HG03469 (cell line): Measurements from ENCODE around the gene NELFE.
"Not testable (repeated sequence)": the region's sequence is repeated elsewhere in the genome, so short reads cannot be mapped to it uniquely, and the experiment has no call there.

ENCODE experiments used
- ATAC-seq: cut with Tn5 transposase; IDR thresholded peaks from one replicate; pipeline ENCODE4 v1.9.1; 2021; ENCODE audit warnings: mild to moderate bottlenecking, moderate library complexity, moderate number of reproducible peaks; ENCODE audit not compliant: unreplicated experiment

NELFE gene, protein sequence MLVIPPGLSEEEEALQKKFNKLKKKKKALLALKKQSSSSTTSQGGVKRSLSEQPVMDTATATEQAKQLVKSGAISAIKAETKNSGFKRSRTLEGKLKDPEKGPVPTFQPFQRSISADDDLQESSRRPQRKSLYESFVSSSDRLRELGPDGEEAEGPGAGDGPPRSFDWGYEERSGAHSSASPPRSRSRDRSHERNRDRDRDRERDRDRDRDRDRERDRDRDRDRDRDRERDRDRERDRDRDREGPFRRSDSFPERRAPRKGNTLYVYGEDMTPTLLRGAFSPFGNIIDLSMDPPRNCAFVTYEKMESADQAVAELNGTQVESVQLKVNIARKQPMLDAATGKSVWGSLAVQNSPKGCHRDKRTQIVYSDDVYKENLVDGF

DNA sequence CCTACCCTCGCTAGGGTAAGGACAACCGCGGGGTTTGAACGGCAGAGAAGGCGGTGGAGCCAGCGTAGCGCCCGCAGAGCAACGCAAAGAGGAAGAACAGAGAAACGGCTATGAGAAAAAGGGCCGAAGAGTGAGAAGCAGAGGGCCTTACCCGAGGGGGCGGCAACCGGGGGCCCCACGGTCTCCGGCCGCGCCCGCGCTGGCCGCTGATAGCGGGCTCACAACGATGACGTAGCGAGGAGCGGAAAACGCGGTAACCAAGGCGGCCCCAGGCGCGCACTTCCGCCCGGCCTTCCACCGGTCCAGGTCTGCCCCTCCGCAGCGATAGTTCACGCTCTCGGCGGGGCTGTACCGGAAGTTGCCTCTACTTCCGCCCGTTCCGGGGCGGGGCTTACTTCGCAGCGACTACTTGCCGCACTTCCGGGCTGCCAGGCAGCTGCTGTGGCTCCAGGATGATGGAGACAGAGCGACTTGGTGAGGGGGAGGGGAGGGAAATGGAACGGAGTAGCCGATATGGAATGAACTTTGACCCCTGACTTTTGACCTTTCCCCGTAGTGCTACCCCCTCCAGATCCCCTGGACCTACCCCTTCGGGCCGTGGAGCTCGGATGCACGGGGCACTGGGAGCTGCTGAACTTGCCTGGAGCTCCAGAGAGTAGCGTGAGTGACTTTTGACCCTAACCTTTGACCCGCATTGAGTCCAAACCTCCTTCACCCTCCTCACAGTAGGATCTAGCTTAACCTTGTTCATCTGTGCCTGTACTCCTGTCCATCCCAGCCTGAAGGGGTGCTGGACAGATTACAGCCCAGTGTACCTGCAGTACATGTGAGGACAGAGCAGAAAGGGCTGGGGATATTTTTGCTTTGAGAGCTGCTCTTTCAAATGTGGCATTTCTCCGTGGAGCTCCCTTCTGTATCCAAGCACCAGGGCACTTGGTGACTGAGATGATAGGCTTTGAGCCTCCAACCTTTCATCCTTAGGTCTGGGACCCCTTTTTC, at the start of gene NELFE, which contains the start of gene SKIC2:
Gene NELFE, minus strand, starts transcription at position 231 of the 999 bp plus-strand sequence. CDS start 525 bp downstream, outside the sequence.
Gene SKIC2, plus strand, starts transcription at position 435 of the 999 bp plus-strand sequence. Its CDS starts 18 bp downstream, at position 453.
- ATAC-seq: peak; percentile 91

DNA sequence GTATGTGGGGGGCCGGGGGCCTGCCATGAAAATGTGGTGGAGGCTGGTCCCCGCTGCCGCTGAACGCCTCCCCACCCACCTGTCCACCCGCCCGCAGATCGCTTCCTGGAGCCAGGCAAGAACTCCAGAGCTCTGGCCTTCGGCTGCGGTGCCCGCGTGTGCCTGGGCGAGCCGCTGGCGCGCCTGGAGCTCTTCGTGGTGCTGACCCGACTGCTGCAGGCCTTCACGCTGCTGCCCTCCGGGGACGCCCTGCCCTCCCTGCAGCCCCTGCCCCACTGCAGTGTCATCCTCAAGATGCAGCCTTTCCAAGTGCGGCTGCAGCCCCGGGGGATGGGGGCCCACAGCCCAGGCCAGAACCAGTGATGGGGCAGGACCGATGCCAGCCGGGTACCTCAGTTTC, 49.3 kb upstream of the NELFE start:
- ATAC-seq: not testable (repeated sequence)

DNA sequence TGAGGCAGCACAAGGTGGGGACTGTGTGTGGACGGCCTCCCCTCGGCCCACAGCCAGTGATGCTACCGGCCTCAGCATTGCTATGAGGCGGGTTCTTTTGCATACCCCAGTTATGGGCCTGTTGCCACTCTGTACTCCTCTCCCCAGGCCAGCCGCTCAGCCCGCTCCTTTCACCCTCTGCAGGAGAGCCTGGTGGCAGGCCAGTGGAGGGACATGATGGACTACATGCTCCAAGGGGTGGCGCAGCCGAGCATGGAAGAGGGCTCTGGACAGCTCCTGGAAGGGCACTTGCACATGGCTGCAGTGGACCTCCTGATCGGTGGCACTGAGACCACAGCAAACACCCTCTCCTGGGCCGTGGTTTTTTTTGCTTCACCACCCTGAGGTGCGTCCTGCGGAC, 48.3 kb upstream of the NELFE start:
- not testable (repeated sequence) for ATAC-seq

DNA sequence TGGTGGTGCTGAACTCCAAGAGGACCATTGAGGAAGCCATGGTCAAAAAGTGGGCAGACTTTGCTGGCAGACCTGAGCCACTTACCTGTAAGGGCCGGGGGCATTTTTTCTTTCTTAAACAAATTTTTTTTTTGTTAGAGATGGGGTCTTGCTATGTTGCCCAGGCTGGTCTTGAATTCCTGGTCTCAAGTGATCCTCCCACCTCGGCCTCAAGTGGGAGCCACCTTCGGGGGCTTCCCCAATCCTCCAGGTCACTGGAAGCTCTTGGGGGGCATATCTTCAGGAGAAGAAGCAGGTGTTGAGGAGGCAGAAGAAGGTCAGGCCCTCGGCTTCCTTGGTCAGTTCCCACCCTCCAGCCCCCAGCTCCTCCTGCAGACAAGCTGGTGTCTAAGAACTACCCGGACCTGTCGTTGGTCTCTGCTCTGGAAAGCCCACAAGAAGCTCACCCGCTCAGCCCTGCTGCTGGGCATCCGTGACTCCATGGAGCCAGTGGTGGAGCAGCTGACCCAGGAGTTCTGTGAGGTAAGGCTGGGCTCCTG, 47.3 kb upstream of the NELFE start:
- not testable (repeated sequence) for ATAC-seq

DNA sequence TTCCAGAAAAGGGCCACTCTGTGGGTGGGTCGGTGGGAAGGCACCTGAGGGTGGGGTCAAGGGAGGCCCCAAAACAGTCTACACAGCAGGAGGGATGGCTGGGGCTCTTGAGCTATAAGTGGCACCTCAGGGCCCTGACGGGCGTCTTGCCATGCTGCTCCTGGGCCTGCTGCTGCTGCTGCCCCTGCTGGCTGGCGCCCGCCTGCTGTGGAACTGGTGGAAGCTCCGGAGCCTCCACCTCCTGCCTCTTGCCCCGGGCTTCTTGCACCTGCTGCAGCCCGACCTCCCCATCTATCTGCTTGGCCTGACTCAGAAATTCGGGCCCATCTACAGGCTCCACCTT, 46.7 kb upstream of the NELFE start:
- not testable (repeated sequence) for ATAC-seq

DNA sequence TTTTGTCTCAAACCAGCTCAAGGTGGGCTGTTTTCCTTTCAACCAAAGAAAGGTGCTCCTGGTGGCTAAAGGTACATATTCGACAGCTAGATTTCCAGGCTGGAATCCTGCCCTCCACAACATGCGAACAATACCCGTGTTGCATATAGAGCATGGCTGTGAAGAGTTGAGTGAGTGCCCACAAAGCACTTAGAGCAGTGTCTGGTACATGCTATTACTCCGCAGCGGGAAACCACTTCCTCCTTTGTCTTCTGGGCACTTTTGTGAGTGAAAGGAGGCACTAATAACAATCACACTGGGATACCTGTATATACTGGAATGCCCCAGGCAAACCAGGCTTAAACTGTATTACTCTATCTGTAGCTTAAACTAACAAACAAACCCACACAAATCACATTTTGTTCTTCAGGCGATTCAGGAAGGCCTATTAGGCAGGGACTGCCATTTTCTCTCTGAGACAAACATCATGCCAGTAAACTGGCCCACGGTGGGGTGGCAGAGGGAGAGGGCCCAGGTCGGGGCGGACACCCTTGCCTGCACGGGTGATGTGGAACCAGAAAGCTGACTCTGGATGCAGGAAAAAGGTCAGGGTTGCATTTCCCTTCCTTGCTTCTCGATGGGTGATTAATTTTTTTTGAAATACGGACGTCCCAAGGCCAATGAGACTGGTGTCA, 46.2 kb upstream of the NELFE start:
- ATAC-seq: not testable (repeated sequence)

DNA sequence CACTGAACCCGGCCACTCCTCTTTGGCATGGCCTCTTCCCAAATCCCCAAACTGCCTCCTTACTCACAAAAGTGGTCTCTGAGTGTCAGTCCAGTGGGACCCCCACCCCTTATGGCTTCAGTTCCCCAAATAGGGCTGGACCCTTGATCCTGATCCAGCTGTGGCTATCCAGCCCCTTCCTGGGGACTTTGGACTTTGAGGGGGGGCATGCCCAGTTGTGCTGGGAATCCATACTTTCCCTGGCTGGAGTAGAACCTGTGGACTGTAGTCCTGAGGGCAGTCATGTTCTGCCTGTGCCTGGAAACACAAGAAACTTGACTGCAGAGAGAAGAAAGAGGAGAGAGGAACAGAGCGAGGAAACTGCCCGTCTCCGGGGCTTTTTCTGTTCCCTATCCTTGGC, 45.6 kb upstream of the NELFE start:
- ATAC-seq: not testable (repeated sequence)

DNA sequence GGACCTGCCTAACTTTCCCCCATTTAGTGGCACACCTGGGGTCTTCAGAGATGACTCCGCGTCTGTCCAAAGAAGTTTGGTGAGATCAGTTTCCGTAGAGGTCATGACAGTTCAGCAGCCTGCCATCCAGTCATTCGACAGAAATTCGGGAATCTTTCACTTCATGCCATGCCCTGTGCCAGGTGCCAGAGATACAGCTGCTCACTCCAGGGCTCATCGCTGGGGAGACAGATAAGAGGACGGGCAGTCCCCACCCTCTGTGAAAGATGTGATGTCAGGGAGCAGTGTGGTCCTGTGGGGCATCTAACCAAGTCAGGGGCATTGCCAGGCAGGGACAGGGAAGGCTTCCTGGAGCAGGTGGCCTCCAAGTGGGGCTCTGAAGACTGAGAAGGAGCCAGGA, 44.5 kb upstream of the NELFE start:
- ATAC-seq: not testable (repeated sequence)

DNA sequence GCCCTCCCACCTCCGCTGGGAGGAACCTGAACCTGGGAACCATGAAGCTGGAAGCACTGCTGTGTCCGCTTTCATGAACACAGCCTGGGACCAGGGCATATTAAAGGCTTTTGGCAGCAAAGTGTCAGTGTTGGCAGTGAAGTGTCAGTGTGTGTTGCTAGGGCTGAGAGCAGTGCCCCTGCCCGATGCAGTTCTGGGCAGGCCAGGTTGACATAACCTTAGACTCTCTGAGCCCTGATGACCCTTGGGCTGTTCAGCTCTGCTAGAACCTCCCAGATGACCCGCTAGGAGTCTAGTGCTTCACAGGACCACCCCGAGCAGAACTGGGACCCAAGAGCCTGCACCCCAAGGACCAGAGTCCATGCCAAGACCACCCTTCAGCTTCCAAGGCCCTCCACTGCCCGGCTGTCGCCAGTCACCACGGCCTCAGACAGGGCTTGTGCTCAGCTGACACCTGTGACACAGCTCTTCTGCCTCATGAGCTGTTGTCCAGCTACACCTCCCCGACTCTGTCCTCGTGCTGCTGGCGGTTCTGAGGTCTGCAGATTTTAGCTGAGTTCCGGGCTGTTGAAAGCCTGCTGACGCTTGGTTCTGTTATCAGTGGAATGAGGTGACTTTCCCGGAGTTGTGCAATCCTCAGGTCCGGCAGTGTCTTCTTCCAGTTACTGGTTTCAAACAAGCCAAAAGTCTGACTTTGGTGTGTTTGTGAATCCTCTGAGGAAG, 43.9 kb upstream of the NELFE start:
- ATAC-seq: not testable (repeated sequence)

DNA sequence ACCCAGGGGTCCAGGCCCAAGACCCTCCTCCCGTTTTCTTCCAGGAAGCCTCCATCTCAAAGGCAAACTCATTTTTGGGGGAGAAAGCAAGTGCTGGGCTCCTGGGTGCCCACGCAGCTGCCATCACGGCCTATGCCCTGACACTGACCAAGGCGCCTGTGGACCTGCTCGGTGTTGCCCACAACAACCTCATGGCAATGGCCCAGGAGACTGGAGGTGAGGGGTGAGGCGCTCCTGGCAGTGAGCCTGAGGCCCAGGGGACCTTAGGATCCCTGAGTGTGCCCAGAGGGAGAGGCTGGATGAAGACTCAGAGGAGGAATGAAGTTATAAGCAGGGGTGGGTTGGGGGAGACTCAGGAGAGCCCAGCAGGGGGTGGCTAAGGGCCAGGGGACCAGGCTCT, 37.6 kb upstream of the NELFE start:
- ATAC-seq: not testable (repeated sequence)

DNA sequence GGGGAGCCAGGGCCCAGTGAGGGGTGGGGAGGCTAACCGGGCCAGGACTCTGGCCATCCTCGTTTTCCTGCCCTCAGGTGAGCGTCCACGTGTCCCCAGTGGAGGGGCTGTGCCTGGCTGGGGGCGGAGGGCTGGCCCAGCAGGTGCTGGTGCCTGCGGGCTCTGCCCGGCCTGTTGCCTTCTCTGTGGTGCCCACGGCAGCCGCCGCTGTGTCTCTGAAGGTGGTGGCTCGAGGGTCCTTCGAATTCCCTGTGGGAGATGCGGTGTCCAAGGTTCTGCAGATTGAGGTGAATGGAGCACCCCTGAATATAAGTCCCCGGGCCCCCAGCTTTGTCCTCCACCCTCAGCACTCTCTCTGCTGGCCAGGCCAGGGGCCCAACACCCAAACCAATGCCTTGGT, 35.6 kb upstream of the NELFE start:
- ATAC-seq: not testable (repeated sequence)

DNA sequence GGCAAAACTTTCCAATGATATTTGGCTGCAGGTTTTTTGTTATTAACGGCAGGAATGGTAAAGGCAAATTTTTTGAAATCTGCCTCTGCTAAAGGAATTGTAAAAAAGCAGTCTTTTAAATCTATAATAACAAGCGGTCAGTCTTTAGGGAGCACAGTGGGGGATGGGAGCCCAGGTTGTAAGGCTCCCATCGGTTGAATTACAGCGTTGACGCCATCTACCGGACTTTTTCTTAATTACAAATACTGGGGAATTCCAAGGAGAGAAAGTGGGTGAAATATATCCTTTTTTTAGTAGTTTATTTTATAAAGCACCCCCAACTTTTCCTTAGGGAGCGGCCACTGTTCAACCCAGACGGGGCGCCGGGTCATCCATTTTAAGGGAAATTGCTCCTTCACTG, 30.6 kb upstream of the NELFE start:
- ATAC-seq: not testable (repeated sequence)

DNA sequence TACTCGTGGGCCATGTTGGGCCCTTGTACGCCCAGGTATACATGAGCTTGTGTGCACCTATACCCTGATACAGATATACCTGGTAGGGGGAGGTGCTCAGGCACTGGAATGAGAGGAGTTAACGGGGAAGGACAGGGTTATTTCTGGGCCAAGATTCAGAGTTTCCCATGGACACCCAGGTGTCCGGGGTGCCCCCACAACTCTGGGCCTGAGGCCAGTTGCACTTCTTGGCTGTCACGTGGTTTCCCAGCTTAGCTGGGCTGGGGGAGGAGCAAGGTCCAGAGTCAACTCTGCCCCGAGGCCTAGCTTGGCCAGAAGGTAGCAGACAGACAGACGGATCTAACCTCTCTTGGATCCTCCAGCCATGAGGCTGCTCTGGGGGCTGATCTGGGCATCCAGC, 23.0 kb upstream of the NELFE start, which contains the start of gene C4A:
Gene C4A, plus strand, starts transcription at position 314 of the 400 bp plus-strand sequence. Its CDS starts 51 bp downstream, at position 365.
- not testable (repeated sequence) for ATAC-seq

DNA sequence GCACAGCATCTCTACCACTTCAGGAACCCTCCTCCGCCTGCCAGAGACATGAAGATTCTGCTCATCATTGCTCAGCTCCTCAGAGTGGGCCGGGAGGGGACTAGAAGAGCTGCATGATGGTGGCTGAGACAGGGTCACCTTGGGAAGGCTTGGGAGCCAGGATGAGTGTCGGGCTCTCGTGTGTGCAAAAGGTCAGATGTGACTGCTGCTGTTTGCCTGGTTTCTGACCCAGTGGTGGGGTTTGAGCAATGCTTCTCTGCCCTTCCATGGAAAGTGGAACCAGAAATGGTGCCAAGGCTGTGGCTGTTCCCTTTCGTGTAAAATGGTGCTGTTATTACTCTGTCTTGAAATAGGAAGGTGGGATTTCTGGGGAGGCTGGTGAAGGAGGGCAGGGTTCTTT, 22.2 kb upstream of the NELFE start:
- not testable (repeated sequence) for ATAC-seq

DNA sequence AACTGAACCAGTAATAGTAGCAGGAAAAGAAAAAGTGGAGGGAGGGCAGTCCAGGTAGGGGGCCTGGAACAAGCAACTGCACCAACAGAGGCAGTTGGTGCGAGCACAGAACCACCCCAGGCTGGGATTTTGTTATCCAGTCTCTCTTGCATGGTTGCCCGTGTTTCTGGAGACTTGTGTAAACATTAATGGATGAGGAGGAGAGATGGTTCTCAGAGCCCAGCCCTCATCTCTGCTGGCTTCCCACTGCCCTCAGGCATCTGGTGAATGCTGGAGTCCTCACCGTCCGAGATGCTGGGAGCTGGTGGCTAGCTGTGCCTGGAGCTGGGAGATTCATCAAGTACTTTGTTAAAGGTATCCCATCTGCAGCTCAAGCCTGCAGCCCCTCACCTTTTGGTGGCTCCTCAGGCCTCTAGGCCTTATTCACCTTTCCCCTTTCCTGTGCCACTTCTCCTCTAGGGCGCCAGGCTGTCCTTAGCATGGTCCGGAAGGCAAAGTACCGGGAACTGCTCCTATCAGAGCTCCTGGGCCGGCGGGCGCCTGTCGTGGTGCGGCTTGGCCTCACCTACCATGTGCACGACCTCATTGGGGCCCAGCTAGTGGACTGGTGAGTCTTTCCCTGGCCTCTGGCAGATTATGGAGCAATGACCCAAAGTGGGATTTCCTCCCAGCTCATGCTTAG, 21.6 kb upstream of the NELFE start:
- ATAC-seq: not testable (repeated sequence)

DNA sequence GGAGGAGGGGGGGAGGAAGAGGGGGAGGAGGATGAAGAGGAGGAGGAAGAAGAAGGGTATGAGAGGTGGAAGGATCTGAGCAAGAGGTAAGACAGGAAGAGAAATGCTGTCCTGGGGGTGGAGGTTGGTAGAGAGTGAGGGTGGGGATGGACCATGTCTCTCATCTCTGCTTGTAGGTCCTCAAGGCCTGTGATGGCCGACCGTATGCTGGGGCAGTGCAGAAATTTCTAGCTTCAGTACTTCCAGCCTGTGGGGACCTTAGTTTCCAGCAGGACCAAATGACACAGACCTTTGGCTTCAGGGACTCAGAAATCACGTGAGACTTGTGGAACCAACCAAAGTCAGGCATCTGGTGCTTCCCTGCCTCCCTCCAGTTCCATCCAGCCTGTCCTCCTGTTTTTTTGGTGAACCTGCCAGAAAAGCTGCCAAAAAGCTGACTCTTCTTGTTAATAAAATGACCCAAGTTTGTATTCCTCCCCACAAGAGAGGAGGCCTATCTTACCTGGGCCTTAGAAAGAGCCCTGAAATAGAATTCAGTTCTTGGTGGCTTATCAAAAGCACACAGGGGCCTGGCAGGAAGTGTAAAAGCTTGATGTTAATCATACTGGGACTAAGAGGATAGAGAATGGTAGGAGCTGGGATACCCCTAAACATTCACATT, 20.6 kb upstream of the NELFE start:
- ATAC-seq: no peak

DNA sequence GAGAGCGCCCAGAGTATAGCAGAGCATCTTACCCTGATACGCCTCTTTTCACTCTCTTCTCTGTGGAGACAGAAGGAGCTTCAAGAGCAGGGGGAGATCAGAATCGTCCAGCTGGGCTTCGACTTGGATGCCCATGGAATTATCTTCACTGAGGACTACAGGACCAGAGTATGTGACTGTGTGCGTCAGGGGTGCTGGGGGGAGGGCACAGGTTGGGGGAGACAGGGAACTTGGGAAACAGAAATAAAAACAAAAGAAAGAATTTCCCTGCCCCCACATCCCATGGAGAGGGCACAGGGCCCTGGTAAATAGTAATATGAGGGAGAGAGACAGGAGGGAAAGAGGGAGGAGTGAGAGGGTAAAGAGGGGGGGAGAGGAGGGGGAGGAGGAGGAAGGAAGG, 20.1 kb upstream of the NELFE start:
- ATAC-seq: no peak

DNA sequence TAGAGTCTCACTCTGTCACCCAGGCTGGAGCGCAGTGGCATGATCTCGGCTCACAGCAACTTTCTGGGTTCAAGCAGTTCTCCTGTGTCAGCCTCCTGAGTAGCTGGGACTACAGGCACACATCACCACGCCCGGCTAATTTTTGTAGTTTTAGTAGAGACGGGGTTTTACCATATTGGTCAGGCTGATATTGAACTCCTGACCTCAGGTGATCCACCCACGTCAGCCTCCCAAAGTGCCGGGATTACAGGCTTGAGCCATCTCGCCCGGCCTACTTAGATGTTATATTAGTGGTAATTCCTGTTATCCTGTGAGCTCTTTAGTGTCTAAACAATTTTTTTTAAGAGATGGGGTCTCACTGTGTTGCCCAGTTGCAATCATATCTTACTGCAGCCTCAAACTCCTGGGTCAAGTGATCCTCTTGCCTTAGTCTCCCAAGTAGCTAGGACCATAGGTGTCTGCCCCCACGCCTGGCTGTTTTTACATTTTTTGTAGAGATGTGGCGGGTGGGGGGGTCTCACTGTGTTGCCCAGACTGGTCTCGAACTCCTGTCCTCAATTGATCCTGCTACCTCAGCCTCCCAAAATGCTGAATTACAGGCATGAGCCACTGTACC, 19.2 kb upstream of the NELFE start:
- ATAC-seq: no peak
